ENCODE results near the gene CXCL10.

GRCh38 chr4:76029300-76029699, 6.0 kb upstream of the CXCL10 start:
- TF ChIP-seq TEAD4 (IDR thresholded peaks at IDR 0.05) (no peak), EP300 (IDR thresholded peaks at IDR 0.05; ENCODE audit: borderline replicate concordance) (no peak), RAD21 (IDR thresholded peaks at IDR 0.05; ENCODE audit: low read depth) (no peak), MAX (IDR thresholded peaks at IDR 0.05) (no peak), FOXM1 (IDR thresholded peaks at IDR 0.05; ENCODE audit: borderline replicate concordance, low read depth) (no peak), CREB1 (IDR thresholded peaks at IDR 0.05; ENCODE audit: low read depth) (no peak), USF1 (IDR thresholded peaks at IDR 0.05) (no peak), TAF1 (IDR thresholded peaks at IDR 0.05; ENCODE audit: low read depth) (no peak), ZBTB7A (IDR thresholded peaks at IDR 0.05; ENCODE audit: low read depth) (no peak), TCF12 (IDR thresholded peaks at IDR 0.05; ENCODE audit: low read depth) (no peak), EGR1 (IDR thresholded peaks at IDR 0.05) (no peak)
- TF ChIP-seq, protein P1, sequence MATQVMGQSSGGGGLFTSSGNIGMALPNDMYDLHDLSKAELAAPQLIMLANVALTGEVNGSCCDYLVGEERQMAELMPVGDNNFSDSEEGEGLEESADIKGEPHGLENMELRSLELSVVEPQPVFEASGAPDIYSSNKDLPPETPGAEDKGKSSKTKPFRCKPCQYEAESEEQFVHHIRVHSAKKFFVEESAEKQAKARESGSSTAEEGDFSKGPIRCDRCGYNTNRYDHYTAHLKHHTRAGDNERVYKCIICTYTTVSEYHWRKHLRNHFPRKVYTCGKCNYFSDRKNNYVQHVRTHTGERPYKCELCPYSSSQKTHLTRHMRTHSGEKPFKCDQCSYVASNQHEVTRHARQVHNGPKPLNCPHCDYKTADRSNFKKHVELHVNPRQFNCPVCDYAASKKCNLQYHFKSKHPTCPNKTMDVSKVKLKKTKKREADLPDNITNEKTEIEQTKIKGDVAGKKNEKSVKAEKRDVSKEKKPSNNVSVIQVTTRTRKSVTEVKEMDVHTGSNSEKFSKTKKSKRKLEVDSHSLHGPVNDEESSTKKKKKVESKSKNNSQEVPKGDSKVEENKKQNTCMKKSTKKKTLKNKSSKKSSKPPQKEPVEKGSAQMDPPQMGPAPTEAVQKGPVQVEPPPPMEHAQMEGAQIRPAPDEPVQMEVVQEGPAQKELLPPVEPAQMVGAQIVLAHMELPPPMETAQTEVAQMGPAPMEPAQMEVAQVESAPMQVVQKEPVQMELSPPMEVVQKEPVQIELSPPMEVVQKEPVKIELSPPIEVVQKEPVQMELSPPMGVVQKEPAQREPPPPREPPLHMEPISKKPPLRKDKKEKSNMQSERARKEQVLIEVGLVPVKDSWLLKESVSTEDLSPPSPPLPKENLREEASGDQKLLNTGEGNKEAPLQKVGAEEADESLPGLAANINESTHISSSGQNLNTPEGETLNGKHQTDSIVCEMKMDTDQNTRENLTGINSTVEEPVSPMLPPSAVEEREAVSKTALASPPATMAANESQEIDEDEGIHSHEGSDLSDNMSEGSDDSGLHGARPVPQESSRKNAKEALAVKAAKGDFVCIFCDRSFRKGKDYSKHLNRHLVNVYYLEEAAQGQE (IDR thresholded peaks at IDR 0.05; ENCODE audit: low read depth) = no peak

Measured in Ishikawa (cell line).